ENCODE data around the gene ZNF239. TPM values are rescaled to one million over a fixed set of nuclear protein-coding genes. Genes with fewer than 3 reads are reported as not detected.

Gene ZNF239
- 4.0 TPM for polyA plus RNA-seq (2013, experiment 1 of 2)
- 3.9 TPM for polyA plus RNA-seq (2013, experiment 2 of 2)

- peak within 1 kb of the TSS; percentile 30 for H2BK15ac ChIP-seq (ENCODE audit: low read length)
- peak; percentile 58 for DNase-seq (ENCODE audit: low spot score)
- H3K18ac ChIP-seq (ENCODE audit: low read length) = peak within 1 kb of the TSS; percentile 98
- H3K4me1 ChIP-seq (ENCODE audit: control insufficient read depth in 2 of 2, insufficient read depth in 1 of 2, low read depth in 1 of 2, low read length in 2 of 2) = peaks cover 2 to 5% of the 10 kb centered on the region in 2 donors
- H2BK12ac ChIP-seq (ENCODE audit: low read length) = peak within 1 kb of the TSS; percentile 88
- H3K36me3 ChIP-seq (replicated peaks in 1 of 2; ENCODE audit: control insufficient read depth in 2 of 2, insufficient read depth in 2 of 2, low read length in 2 of 2) = peaks cover 0 to 37% of the 10 kb centered on the region in 2 donors
- H3K4me3 ChIP-seq (ENCODE audit: low read length in 2 of 2) = peak within 1 kb of the TSS; percentile 73 to 91
- peak within 1 kb of the TSS; percentile 100 for H2AFZ ChIP-seq (ENCODE audit: low read length)
- no peak within 1 kb of the TSS for H4K8ac ChIP-seq (ENCODE audit: low read depth, low read length)
- H3K4ac ChIP-seq (ENCODE audit: low read length) = no peak within 1 kb of the TSS
- H2AK5ac ChIP-seq (ENCODE audit: low read depth, low read length) = peak within 1 kb of the TSS; percentile 63
- H3K4me2 ChIP-seq (ENCODE audit: insufficient read depth, low read length, poor library complexity, severe bottlenecking) = peak within 1 kb of the TSS; percentile 78
- no peak within 1 kb of the TSS for H4K91ac ChIP-seq (ENCODE audit: low read depth, low read length, poor library complexity)
- no peak within 1 kb of the TSS for H3K27ac ChIP-seq (replicated peaks; ENCODE audit: low read length)
- H3K14ac ChIP-seq (ENCODE audit: low read length) = peak within 1 kb of the TSS; percentile 86
- H2BK120ac ChIP-seq (ENCODE audit: low read depth, low read length) = peak within 1 kb of the TSS; percentile 5
- H3K79me1 ChIP-seq (ENCODE audit: low read depth, low read length) = peaks cover 2% of the 10 kb centered on the region
- no peak within 1 kb of the TSS for H2BK5ac ChIP-seq (ENCODE audit: low read length)
- WGBS, 2 donors (ENCODE audit: extremely low coverage in 2 of 2, insufficient read length in 2 of 2, insufficient replicate concordance in 1 of 2) = no CpG with 5 or more reads among the region's 78 CpGs
- peak within 1 kb of the TSS; percentile 94 for H3K23ac ChIP-seq (ENCODE audit: low read depth, low read length, poor library complexity)
- no peaks in the 10 kb centered on the region for H3K27me3 ChIP-seq (ENCODE audit: control insufficient read depth in 3 of 3, insufficient read depth in 3 of 3, low read depth in 1 of 3, low read length in 3 of 3)
- H3K9ac ChIP-seq (ENCODE audit: low read depth, low read length, poor library complexity) = peak within 1 kb of the TSS; percentile 88
- H3K9me3 ChIP-seq (replicated peaks in 1 of 2; ENCODE audit: control insufficient read depth in 2 of 2, insufficient read depth in 1 of 2, low read depth in 1 of 2, low read length in 2 of 2) = peaks cover 9 to 41% of the 10 kb centered on the region in 2 donors
These were observed at the start of gene ZNF239 for GRCh38 chr10:43574001-43574892. ZNF239 (minus strand) TSS chr10:43574616; CDS start chr10:43558079, 16,537 bp downstream.

GRCh38 chr10:43623351-43623750 lies 48.9 kb upstream of the ZNF239 start:
- peak overlapping the region in 1 of 2 donors; percentile 25 for H3K4me3 ChIP-seq (ENCODE audit: low read length in 2 of 2)
- no CpG with 5 or more reads among the region's 3 CpGs for whole genome bisulfite sequencing, 2 donors (ENCODE audit: extremely low coverage in 2 of 2, insufficient read length in 2 of 2, insufficient replicate concordance in 1 of 2)
- no peak overlapping the region for H2BK15ac ChIP-seq (ENCODE audit: low read length)

GRCh38 chr10:43622038-43622437 lies 47.6 kb upstream of the ZNF239 start:
- Histone ChIP-seq H3K9ac (ENCODE audit: low read depth, low read length, poor library complexity) (no peak overlapping the region), H3K18ac (ENCODE audit: low read length) (no peak overlapping the region), H3K27me3 (ENCODE audit: control insufficient read depth in 3 of 3, insufficient read depth in 3 of 3, low read depth in 1 of 3, low read length in 3 of 3) (no peaks in the 10 kb centered on the region), H4K91ac (ENCODE audit: low read depth, low read length, poor library complexity) (no peak overlapping the region), H2BK120ac (ENCODE audit: low read depth, low read length) (no peak overlapping the region), H2AK5ac (ENCODE audit: low read depth, low read length) (no peak overlapping the region), H2AFZ (ENCODE audit: low read length) (no peak overlapping the region), H3K4me2 (ENCODE audit: insufficient read depth, low read length, poor library complexity, severe bottlenecking) (no peak overlapping the region), H3K36me3 (replicated peaks in 1 of 2; ENCODE audit: control insufficient read depth in 2 of 2, insufficient read depth in 2 of 2, low read length in 2 of 2) (peaks cover 0 to 3% of the 10 kb centered on the region in 2 donors), H3K27ac (replicated peaks; ENCODE audit: low read length) (no peak overlapping the region), H3K4me3 (ENCODE audit: low read length in 2 of 2) (no peak overlapping the region), H3K23ac (ENCODE audit: low read depth, low read length, poor library complexity) (no peak overlapping the region), H3K4ac (ENCODE audit: low read length) (no peak overlapping the region), H2BK5ac (ENCODE audit: low read length) (no peak overlapping the region), H3K14ac (ENCODE audit: low read length) (no peak overlapping the region), H4K8ac (ENCODE audit: low read depth, low read length) (no peak overlapping the region), H2BK15ac (ENCODE audit: low read length) (no peak overlapping the region), H2BK12ac (ENCODE audit: low read length) (no peak overlapping the region), H3K9me3 (replicated peaks in 1 of 2; ENCODE audit: control insufficient read depth in 2 of 2, insufficient read depth in 1 of 2, low read depth in 1 of 2, low read length in 2 of 2) (peaks cover 7 to 21% of the 10 kb centered on the region in 2 donors), H3K4me1 (ENCODE audit: control insufficient read depth in 2 of 2, insufficient read depth in 1 of 2, low read depth in 1 of 2, low read length in 2 of 2) (no peaks in the 10 kb centered on the region), H3K79me1 (ENCODE audit: low read depth, low read length) (no peaks in the 10 kb centered on the region)
- WGBS, 2 donors (ENCODE audit: extremely low coverage in 2 of 2, insufficient read length in 2 of 2, insufficient replicate concordance in 1 of 2) = no CpG with 5 or more reads among the region's 2 CpGs
- DNase-seq (ENCODE audit: low spot score) = no peak

More at GRCh38 chr10:43623351-43623750, 48.9 kb upstream of the ZNF239 start:
- peak overlapping the region; percentile 62 for H2AFZ ChIP-seq (ENCODE audit: low read length)
- no peak overlapping the region for H4K91ac ChIP-seq (ENCODE audit: low read depth, low read length, poor library complexity)
- no peak overlapping the region for H2BK120ac ChIP-seq (ENCODE audit: low read depth, low read length)
- H3K9me3 ChIP-seq (replicated peaks in 1 of 2; ENCODE audit: control insufficient read depth in 2 of 2, insufficient read depth in 1 of 2, low read depth in 1 of 2, low read length in 2 of 2) = peaks cover 3 to 11% of the 10 kb centered on the region in 2 donors
- no peak overlapping the region for H2BK5ac ChIP-seq (ENCODE audit: low read length)
- H3K36me3 ChIP-seq (replicated peaks in 1 of 2; ENCODE audit: control insufficient read depth in 2 of 2, insufficient read depth in 2 of 2, low read length in 2 of 2) = no peaks in the 10 kb centered on the region
- H3K9ac ChIP-seq (ENCODE audit: low read depth, low read length, poor library complexity) = no peak overlapping the region
- DNase-seq (ENCODE audit: low spot score) = no peak
- no peak overlapping the region for H4K8ac ChIP-seq (ENCODE audit: low read depth, low read length)
- no peak overlapping the region for H2BK12ac ChIP-seq (ENCODE audit: low read length)
- no peak overlapping the region for H3K18ac ChIP-seq (ENCODE audit: low read length)
- no peaks in the 10 kb centered on the region for H3K79me1 ChIP-seq (ENCODE audit: low read depth, low read length)
- H3K14ac ChIP-seq (ENCODE audit: low read length) = no peak overlapping the region
- H3K4me2 ChIP-seq (ENCODE audit: insufficient read depth, low read length, poor library complexity, severe bottlenecking) = no peak overlapping the region
- no peak overlapping the region for H2AK5ac ChIP-seq (ENCODE audit: low read depth, low read length)
- H3K4me1 ChIP-seq (ENCODE audit: control insufficient read depth in 2 of 2, insufficient read depth in 1 of 2, low read depth in 1 of 2, low read length in 2 of 2) = no peaks in the 10 kb centered on the region
- no peak overlapping the region for H3K27ac ChIP-seq (replicated peaks; ENCODE audit: low read length)
- no peak overlapping the region for H3K4ac ChIP-seq (ENCODE audit: low read length)
- no peak overlapping the region for H3K23ac ChIP-seq (ENCODE audit: low read depth, low read length, poor library complexity)
- no peaks in the 10 kb centered on the region for H3K27me3 ChIP-seq (ENCODE audit: control insufficient read depth in 3 of 3, insufficient read depth in 3 of 3, low read depth in 1 of 3, low read length in 3 of 3)

- no CpG with 5 or more reads among the region's 2 CpGs for WGBS, 2 donors (ENCODE audit: extremely low coverage in 2 of 2, insufficient read length in 2 of 2, insufficient replicate concordance in 1 of 2)
- Histone ChIP-seq H3K36me3 (replicated peaks in 1 of 2; ENCODE audit: control insufficient read depth in 2 of 2, insufficient read depth in 2 of 2, low read length in 2 of 2) (peaks cover 7 to 24% of the 10 kb centered on the region in 2 donors), H3K9ac (ENCODE audit: low read depth, low read length, poor library complexity) (no peak overlapping the region), H3K23ac (ENCODE audit: low read depth, low read length, poor library complexity) (no peak overlapping the region), H3K27ac (replicated peaks; ENCODE audit: low read length) (no peak overlapping the region), H3K9me3 (replicated peaks in 1 of 2; ENCODE audit: control insufficient read depth in 2 of 2, insufficient read depth in 1 of 2, low read depth in 1 of 2, low read length in 2 of 2) (peaks cover 14 to 45% of the 10 kb centered on the region in 2 donors), H3K4me1 (ENCODE audit: control insufficient read depth in 2 of 2, insufficient read depth in 1 of 2, low read depth in 1 of 2, low read length in 2 of 2) (no peaks in the 10 kb centered on the region), H3K79me1 (ENCODE audit: low read depth, low read length) (no peaks in the 10 kb centered on the region), H4K8ac (ENCODE audit: low read depth, low read length) (no peak overlapping the region), H2BK12ac (ENCODE audit: low read length) (no peak overlapping the region), H4K91ac (ENCODE audit: low read depth, low read length, poor library complexity) (no peak overlapping the region), H3K4me2 (ENCODE audit: insufficient read depth, low read length, poor library complexity, severe bottlenecking) (no peak overlapping the region), H3K18ac (ENCODE audit: low read length) (no peak overlapping the region), H2BK5ac (ENCODE audit: low read length) (no peak overlapping the region), H2AFZ (ENCODE audit: low read length) (no peak overlapping the region), H2AK5ac (ENCODE audit: low read depth, low read length) (no peak overlapping the region), H3K4ac (ENCODE audit: low read length) (no peak overlapping the region), H2BK120ac (ENCODE audit: low read depth, low read length) (no peak overlapping the region), H3K14ac (ENCODE audit: low read length) (no peak overlapping the region), H3K4me3 (ENCODE audit: low read length in 2 of 2) (no peak overlapping the region), H3K27me3 (ENCODE audit: control insufficient read depth in 3 of 3, insufficient read depth in 3 of 3, low read depth in 1 of 3, low read length in 3 of 3) (no peaks in the 10 kb centered on the region), H2BK15ac (ENCODE audit: low read length) (no peak overlapping the region)
- DNase-seq (ENCODE audit: low spot score) = no peak
These were observed 45.0 kb upstream of the ZNF239 start for GRCh38 chr10:43619368-43619767.
